ENCODE measurements around the gene TNK2.
"Not testable (repeated sequence)": the region's sequence is repeated elsewhere in the genome, so short reads cannot be mapped to it uniquely, and the experiment has no call there.

TNK2 gene

GRCh38 chr3:195907934-195908693 lies at the start of gene TNK2:
Gene TNK2 (minus strand): TSS chr3:195908551. CDS start chr3:195888588, 19,963 bp downstream.
- no peak for DNase-seq

GRCh38 chr3:195956577-195956976 lies 48.2 kb upstream of the TNK2 start:
- DNase-seq, result no peak

GRCh38 chr3:195955416-195955841 lies 47.1 kb upstream of the TNK2 start:
- not testable (repeated sequence) for DNase-seq

GRCh38 chr3:195954752-195955119 lies 46.4 kb upstream of the TNK2 start:
- not testable (repeated sequence) for DNase-seq

DNA sequence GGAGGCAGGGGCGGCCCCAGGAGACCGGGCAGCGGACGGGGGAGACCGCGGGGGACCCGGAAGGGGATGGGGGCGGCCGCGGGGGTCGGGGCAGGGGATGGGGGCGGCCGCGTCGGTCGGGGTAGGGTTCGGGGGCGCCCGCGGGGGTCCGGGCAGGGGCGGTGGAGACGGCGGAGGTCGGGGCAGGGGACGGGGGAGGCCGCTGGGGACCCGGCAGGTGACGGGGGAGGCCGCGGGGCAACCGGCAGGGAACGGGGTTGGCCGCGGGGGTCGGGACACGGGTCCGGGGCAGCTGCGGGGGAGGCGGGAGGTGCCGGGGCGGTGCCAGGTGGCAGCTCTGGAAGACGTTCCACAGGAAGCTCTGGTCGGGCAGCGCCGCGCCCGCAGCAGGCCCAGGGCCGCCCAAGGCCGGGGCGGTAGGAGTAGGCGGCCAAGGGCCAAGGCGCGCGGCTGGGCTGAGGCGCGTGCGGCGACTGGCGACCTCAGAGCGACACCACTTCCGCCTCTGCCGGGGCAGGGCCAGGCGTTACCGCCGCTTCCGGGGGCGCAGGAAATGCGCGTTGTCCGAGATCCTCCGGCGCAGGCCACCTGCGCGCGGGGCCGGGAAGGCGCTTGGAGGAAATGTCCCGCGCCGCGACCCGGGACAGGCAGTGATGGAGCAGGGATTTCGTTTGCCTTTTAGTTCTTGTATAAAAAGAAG lies 45.9 kb upstream of the TNK2 start:
- DNase-seq, result peak; percentile 62

- DNase-seq, result not testable (repeated sequence)
Measured at GRCh38 chr3:195952590-195952989, 44.2 kb upstream of the TNK2 start.

DNA sequence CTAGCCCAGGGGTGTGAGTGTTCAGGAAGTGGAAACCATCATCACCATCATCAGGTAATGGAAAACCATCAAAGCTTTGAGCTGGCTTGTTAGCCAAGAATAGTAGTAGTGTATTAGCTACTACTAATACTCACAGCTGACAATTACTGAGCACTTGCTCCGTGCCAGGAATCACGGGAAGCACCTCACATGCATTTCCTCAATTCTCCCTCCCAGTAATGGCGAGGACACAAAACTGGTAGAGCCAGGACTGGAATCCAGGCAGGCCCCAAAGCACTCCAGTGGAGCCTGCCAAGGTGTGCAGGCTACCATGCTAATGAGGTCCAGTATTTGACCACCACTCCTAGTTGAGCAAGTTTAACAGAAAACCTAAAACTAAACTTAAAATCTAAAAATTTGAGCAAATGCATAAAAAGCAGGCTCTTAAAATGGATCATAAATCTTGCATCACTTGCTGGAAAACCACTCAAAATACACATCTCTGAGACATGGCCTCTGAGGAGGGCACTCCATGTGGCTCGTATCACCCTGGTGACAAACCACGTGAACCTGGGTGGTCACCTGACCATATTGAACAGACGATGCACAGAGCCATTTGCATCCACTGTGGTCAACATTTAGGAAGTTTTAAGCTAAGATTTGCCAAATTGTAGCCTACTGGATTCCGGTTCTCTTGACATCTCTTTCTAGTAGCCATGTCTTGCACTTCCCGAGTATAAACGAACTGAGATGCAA lies 43.3 kb upstream of the TNK2 start:
- not testable (repeated sequence) for DNase-seq

- not testable (repeated sequence) for DNase-seq
Measured at GRCh38 chr3:195950731-195951130, 42.4 kb upstream of the TNK2 start.

DNA sequence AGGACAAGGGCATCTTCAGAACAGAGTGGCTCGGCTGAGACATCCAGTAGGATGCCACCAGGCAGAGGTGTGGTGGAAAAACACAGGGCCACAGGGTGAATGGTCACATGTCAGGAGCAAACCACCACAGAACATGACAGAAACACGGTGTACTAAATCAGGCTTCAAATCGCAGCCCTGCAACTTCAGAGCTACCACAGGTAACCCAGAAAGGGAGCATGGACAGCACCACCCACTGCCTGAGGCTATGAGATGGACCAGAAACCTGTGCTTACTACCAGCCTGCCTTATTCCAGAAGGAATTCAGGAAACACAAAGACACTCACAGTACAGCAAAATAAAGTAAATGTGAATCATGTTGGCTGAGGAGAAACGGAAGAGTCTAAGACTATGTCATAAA lies 41.8 kb upstream of the TNK2 start:
- DNase-seq, result not testable (repeated sequence)

- not testable (repeated sequence) for DNase-seq
Measured at GRCh38 chr3:195946910-195947699, 38.8 kb upstream of the TNK2 start.

DNA sequence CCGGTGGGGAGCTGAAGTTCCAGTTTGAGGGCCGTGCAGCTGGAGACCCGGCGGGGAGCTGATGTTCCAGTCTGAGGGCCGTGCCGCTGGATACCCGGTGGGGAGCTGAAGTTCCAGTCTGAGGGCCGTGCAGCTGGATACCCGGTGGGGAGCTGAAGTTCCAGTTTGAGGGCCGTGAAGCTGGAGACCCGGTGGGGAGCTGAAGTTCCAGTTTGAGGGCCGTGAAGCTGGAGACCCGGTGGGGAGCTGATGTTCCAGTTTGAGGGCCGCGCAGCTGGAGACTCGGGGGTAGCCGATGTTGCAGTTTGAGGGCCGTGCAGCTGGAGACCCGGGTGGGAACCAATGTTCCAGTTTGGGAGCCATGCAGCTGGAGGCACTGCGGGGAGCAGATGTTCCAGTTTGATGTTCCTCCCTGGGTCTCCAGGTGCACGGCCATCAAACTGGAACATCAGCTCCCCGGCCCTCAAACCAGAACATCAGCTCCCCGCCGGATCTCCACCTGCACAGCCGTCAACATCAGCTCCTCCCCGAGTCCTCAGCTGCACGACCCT lies 33.0 kb upstream of the TNK2 start:
- not testable (repeated sequence) for DNase-seq

DNA sequence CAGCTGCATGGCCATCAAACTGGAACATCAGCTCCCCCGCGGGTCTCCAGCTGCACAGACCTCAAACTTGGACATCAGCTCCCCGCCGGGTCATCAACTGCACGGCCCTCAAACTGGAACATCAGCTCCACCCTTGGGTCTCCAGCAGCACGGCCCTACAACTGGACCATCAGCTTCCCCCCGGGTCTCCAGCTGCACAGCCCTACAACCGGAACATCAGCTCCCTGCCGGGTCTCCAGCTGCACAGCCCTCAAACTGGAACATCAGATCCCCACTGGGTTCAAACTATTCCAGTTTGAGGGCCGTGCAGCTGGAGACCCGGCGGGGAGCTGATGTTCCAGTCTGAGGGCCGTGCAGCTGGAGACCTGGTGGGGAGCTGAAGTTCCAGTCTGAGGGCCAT lies 32.5 kb upstream of the TNK2 start:
- not testable (repeated sequence) for DNase-seq

DNA sequence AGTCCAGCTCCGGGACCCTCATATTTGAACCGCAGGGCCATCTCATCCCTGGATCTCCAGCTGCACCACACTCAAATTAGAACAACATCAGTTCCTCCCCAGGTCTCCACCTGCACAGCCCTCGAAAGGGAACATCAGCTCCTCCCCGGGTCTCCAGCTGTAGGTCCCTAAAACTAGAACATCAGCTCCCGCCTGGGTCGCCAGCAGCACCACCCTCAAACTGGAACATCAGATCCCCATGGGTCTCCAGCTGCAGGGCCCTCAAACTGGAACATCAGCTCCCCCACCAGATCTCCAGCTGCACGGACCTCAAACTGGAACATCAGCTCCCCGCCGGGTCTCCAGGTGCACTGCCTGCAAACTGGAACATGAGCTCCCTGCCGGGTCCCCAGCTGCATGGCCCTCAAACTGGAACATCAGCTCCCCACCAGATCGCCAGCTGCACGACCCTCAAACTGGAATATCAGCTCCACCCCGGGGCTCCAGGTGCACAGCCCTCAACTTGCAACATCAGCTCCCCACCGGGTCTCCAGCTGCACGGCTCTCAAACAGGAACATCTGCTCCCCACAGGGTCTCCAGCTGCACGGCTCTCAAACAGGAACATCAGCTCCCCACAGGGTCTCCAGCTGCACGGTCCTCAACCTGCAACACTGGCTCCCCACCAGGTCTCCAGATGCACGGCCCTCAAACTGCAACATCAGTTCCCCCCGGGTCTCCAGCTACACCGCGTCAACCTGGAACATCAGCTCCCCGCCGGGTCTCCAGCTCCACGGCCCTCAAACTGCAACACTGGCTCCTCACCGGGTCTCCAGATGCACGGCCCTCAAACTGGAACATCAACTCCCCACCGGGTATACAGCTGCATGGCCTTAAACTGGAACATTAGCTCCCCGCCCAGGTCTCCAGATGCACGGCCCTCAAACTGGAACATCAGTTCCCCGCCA lies 31.4 kb upstream of the TNK2 start:
- not testable (repeated sequence) for DNase-seq

DNA sequence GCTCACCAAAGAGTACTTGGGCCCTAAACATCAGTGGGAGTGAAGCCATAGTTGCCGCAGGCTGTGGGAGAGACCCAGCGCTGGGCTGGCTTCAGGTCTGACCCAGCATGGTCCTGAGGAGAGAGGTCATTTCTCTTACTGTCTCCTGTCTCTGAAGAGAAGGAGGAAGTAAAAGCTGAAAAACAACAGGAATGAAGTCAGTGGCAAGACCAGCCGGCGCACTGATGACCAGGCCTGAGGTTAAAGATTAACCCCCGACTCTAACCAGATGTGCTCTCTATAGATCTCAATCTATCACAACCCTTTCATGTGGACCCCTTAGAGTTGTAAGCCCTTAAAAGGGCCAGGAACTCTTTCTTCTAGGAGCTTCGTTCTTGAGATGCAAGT lies 24.7 kb upstream of the TNK2 start:
- not testable (repeated sequence) for DNase-seq

GRCh38 chr3:195932418-195933043 lies 24.2 kb upstream of the TNK2 start:
- DNase-seq, result no peak

DNA sequence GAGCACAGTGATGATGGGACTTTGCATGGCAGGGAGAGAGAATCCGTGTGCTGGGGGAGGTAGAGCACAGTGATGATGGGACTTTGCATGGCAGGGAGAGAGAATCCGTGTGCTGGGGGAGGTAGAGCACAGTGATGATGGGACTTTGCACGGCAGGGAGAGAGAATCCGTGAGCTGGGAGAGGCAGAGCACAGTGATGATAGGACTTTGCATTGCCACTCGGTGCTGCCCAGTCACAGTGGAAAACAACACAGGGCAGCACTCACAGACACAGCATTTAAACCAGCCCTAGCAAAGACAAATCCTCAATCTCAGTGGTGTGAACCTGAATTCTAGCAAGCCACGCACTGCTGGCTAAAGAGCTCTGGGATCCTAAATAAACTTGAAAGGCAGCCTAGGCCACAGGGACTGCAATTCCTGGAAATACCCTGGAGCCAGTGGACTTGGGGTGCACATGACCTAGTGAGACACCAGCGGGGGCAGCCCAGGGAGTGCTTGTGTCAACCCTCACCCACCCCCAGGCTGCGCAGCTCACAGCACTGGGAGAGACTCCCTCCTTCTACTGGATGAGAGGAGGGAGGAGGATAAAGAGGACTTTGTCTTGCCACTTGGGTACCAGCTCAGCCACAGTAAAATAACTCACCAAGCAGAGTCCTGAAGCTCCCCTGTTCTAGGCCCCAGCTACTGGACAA lies 23.4 kb upstream of the TNK2 start:
- DNase-seq, result no peak

GRCh38 chr3:195929452-195929851 lies 21.1 kb upstream of the TNK2 start:
- DNase-seq, result no peak

DNA sequence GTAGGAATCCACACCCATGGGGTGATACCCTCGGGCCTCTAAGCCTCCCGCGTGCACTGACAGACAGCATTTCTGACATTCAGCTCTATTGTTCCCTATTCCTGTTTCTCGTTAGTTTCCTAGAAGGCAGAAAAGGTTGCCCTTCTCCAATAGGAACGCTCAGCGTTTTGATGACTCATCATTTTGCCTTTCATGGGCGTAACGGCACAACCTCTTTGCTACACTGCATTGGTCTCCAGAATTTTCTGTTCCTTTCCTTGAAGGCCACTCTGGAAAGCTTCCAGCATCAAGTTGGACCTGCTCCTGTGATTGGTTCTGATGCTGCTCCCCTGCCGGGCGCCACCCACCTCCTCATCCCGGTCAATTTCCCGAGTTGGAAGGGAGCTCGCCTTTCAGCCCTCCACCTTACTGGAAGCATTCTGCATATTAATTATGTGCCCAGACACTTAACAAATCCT lies 13.0 kb upstream of the TNK2 start:
- no peak for DNase-seq

DNA sequence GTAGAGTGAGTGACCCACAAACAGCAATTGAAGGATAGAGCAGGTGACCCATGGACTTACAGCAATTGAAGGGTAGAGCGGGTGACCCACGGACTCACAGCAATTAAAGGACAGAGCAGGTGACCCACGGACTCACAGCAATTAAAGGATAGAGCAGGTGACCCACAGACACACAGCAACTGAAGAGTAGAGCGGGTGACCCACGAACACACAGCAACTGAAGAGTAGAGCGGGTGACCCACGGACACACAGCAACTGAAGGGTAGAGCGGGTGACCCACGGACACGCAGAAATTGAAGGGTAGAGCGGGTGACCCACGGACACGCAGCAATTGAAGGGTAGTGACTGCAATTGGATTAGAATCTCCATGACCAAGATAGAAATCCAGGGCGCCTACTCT lies 9.8 kb upstream of the TNK2 start:
- no peak for DNase-seq

DNA sequence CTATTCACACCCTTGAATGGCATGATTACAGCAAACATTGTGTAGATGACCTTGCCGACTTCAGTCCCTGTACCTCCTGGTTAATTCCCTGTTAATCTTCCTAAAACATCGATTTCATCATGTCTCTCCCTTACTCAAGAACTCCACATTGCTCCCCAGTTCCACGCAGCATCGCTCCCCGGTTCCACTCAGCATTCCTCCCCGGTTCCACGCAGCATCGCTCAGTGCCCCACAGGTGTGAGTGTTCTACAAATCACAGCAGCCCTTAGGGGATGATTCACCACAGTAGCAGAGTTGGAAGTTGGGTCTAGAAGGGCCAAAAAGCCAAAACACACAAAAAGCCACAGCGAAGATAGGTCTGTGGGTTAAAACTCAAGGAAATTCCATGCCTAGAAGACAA lies 8.6 kb upstream of the TNK2 start:
- no peak for DNase-seq
